K562 (cell line): ENCODE results near the gene PCSK2. TPM values are rescaled to one million over a fixed set of nuclear protein-coding genes. Genes with fewer than 3 reads are reported as not detected.
A peak's percentile ranks its signal among the peaks of the same experiment; 100 is the strongest.

Source experiments
- ATAC-seq: fragments of 200-7000 bp; cut with Tn5 transposase; 3 replicates; pipeline ENCODE4 v1.9.1; 2020; ENCODE audit warnings: moderate library complexity
- BruUV-seq: library from RNA; stranded (reverse); fragments of 400-500 nt; replicated peaks from 2 replicates; lab custom pipeline; 2021; lab: Mats Ljungman, UMichigan
- CTCF ChIA-PET: fragments of 300-600 bp; formaldehyde crosslinking; extraction: SDS; loops from one replicate; lab custom pipeline; 2021; ENCODE audit warnings: low intra/inter-chr PET ratio; lab: Yijun Ruan, JAX
- POLR2A ChIA-PET: fragments of 300-600, 350-650 bp; sonication (Branson Sonifier 250); formaldehyde crosslinking; extraction: SDS; loops from one replicate; lab custom pipeline; 2021; ENCODE audit warnings: antibody characterized with exemption, inconsistent platforms; lab: Yijun Ruan, JAX
- DNase-seq, 4 experiments: peaks; one replicate each; pipeline versions ENCODE4 v3.0.0 to v3.0.0-alpha.2; 2011 to 2018; ENCODE audit warnings: low spot score in 3 of 4, mixed read lengths in 3 of 4; ENCODE audit errors: extremely low read depth in 1 of 4
- FAIRE-seq: peaks from 2 replicates; lab custom pipeline; 2011; peaks lifted over from hg19 to GRCh38; lab: Jason Lieb, UNC
- H2AFZ ChIP-seq: 2 replicates; pipeline ENCODE4 v1.6.0; 2011; ENCODE audit warnings: low read depth, low read length, control low read depth, inconsistent platforms
- H3K27ac ChIP-seq: fragments of 200-600 bp; 3 replicates; pipeline ENCODE4 v1.8.0; 2011; ENCODE audit warnings: low read depth, mild to moderate bottlenecking, control low read depth, inconsistent platforms, low read length, moderate library complexity, mixed read lengths; ENCODE audit errors: extremely low read depth
- H3K27me3 ChIP-seq, 2 experiments: fragments of 300-600 bp in 1 of 2; 2 replicates in 1 of 2; 3 replicates in 1 of 2; pipeline versions ENCODE4 v1.6.0 to v1.8.0; 2011; ENCODE audit warnings: inconsistent platforms in 2 of 2, low read length in 2 of 2, mild to moderate bottlenecking in 1 of 2, mixed read lengths in 1 of 2, moderate library complexity in 1 of 2; ENCODE audit not compliant: control insufficient read depth in 2 of 2, insufficient read depth in 2 of 2
- H3K36me3 ChIP-seq: fragments of 300-600 bp; 3 replicates; pipeline ENCODE4 v1.8.0; 2011; ENCODE audit warnings: mild to moderate bottlenecking, low read length, inconsistent platforms; ENCODE audit not compliant: control insufficient read depth, insufficient read depth
- H3K4me1 ChIP-seq, 2 experiments: fragments of 200-600 bp in 1 of 2; replicated peaks in 1 of 2; 2 replicates in 1 of 2; 3 replicates in 1 of 2; pipeline versions ENCODE4 v1.5.1 to v1.8.0; 2011; ENCODE audit warnings: inconsistent platforms in 2 of 2, low read length in 2 of 2, mild to moderate bottlenecking in 1 of 2, mixed read lengths in 1 of 2, moderate library complexity in 1 of 2; ENCODE audit not compliant: control insufficient read depth in 2 of 2, insufficient read depth in 2 of 2
- H3K4me2 ChIP-seq: 2 replicates; pipeline ENCODE4 v1.6.1; 2011; ENCODE audit warnings: low read length, control low read depth, inconsistent platforms, mixed read lengths; ENCODE audit not compliant: insufficient read depth
- H3K4me3 ChIP-seq: fragments of 200-600 bp; sonication (generic), shearing (Covaris generic); 2 replicates; pipeline ENCODE4 v1.5.1; 2016; ENCODE audit warnings: control low read depth, inconsistent platforms
- H3K79me2 ChIP-seq: fragments of 200-600 bp; 3 replicates; pipeline ENCODE4 v1.8.0; 2011; ENCODE audit warnings: low read length, inconsistent platforms; ENCODE audit not compliant: control insufficient read depth, insufficient read depth
- H3K9ac ChIP-seq, 2 experiments: 2 replicates each; pipeline versions ENCODE4 v1.6.0 to v1.6.1; 2011; ENCODE audit warnings: low read depth in 2 of 2, low read length in 2 of 2, control low read depth in 1 of 2, inconsistent platforms in 1 of 2, mild to moderate bottlenecking in 1 of 2, mixed read lengths in 1 of 2; ENCODE audit not compliant: insufficient read depth in 1 of 2
- H3K9me1 ChIP-seq: one replicate; pipeline ENCODE4 v1.6.0; 2011; ENCODE audit warnings: inconsistent platforms, mild to moderate bottlenecking, low read length, moderate library complexity; ENCODE audit not compliant: control insufficient read depth, insufficient read depth
- H3K9me3 ChIP-seq: replicated peaks from 2 replicates; pipeline ENCODE4 v1.5.1; 2011; ENCODE audit warnings: low read depth, low read length, inconsistent platforms; ENCODE audit not compliant: control insufficient read depth, insufficient read depth
- H4K20me1 ChIP-seq: replicated peaks from 2 replicates; pipeline ENCODE4 v1.6.1; 2011; ENCODE audit warnings: low read length, inconsistent platforms, mixed read lengths; ENCODE audit not compliant: control insufficient read depth, insufficient read depth
- CTCF ChIP-seq, 3 experiments: IDR thresholded peaks in 2 of 3; conservative IDR thresholded peaks in 1 of 3; 2 replicates each; pipeline ENCODE4 v1.5.1; 2011 to 2012; ENCODE audit warnings: low read length in 3 of 3, mild to moderate bottlenecking in 3 of 3, control low read depth in 2 of 3, improper control_type of control experiment in 1 of 3, inconsistent platforms in 1 of 3, low read depth in 1 of 3, mixed read lengths in 1 of 3, moderate library complexity in 1 of 3; ENCODE audit not compliant: insufficient read depth in 2 of 3
- EZH2 ChIP-seq: IDR thresholded peaks from 2 replicates; pipeline ENCODE4 v1.6.1; 2012; ENCODE audit warnings: low read depth, mild to moderate bottlenecking, inconsistent platforms, low read length, borderline replicate concordance
- MAZ ChIP-seq, 2 experiments: fragments of 450-650 bp in 1 of 2; sonication (generic) in 1 of 2; formaldehyde crosslinking; IDR thresholded peaks in 1 of 2; conservative IDR thresholded peaks in 1 of 2; 2 replicates each; pipeline versions ENCODE4 v1.4.0 to v1.5.0; 2020; ENCODE audit warnings: mild to moderate bottlenecking in 1 of 2, missing genetic modification reagents in 1 of 2
- NFATC3 ChIP-seq: fragments of 450-650 bp; IDR thresholded peaks from 2 replicates; pipeline ENCODE4 v1.6.1; 2017; ENCODE audit warnings: mild to moderate bottlenecking
- REST ChIP-seq, 2 experiments: fragments of 450-650 bp; formaldehyde crosslinking in 1 of 2; IDR thresholded peaks; 2 replicates each; pipeline versions ENCODE4 v1.4.0 to v1.6.1; 2014 to 2020; ENCODE audit warnings: mild to moderate bottlenecking in 2 of 2, borderline replicate concordance in 1 of 2, low read depth in 1 of 2
- RHOXF2B ChIP-seq: fragments of 250-450 bp; sonication (Bioruptor Pico); conservative IDR thresholded peaks from 2 replicates; pipeline ENCODE4 v1.5.1; 2021
- TAF15 ChIP-seq: fragments of 200-400 bp; formaldehyde crosslinking; IDR thresholded peaks from 2 replicates; pipeline ENCODE4 v1.6.1; 2017; ENCODE audit warnings: mild to moderate bottlenecking, low read depth, low read length, moderate library complexity
- ZNF224 ChIP-seq: sonication (generic); formaldehyde crosslinking; IDR thresholded peaks from 2 replicates; pipeline ENCODE4 v1.8.0; 2022; ENCODE audit warnings: mild to moderate bottlenecking, missing genetic modification reagents
- ZNF444 ChIP-seq: fragments of 250-450 bp; sonication (Bioruptor Pico); IDR thresholded peaks from 2 replicates; pipeline ENCODE4 v1.4.0; 2020; ENCODE audit warnings: mild to moderate bottlenecking, moderate library complexity
- WGBS: fragments of 100-300 bp; shearing (Covaris generic); methylation state at CpG from one replicate; pipeline ENCODE4 v1.1.6; 2016; ENCODE audit warnings: low coverage, mixed read lengths; ENCODE audit not compliant: insufficient coverage; ENCODE audit errors: missing lambda C conversion rate; 5-methylcytosine and 5-hydroxymethylcytosine counted together
- in situ Hi-C: fragments of 300-500 bp; cut with MboI; formaldehyde crosslinking; loops from 4 replicates; pipeline ENCODE4 v1.15.0; 2018; ENCODE audit warnings: inconsistent platforms, mixed read lengths
- intact Hi-C: fragments of 100-400 bp; cut with micrococcal nuclease; formaldehyde crosslinking; loops from 2 replicates; pipeline ENCODE4 v1.14.2; 2022
- polyA plus RNA-seq, 8 experiments: library from polyadenylated mRNA; depleted of rRNA in 4 of 8; stranded (reverse) in 5 of 8; unstranded in 3 of 8; fragments of >200 nt; fragmentation: Nextera tagmentation in 2 of 8; fragmentation: Illumina TruSeq in 1 of 8; extraction: Ambion mirVana in 2 of 8; extraction: Trizol in 1 of 8; gene quantifications; 2 replicates each; pipeline versions ENCODE4 v1.2.1 to v1.2.3, GENCODE V29; 2011 to 2014; ENCODE audit warnings: inconsistent platforms in 1 of 8, missing spikeins in 1 of 8
- total RNA-seq, 7 experiments: library from RNA; depleted of rRNA in 6 of 7; stranded (reverse); fragments of >200 nt in 6 of 7; fragmentation: Illumina TruSeq in 2 of 7; extraction: Trizol in 2 of 7; gene quantifications; 2 replicates each; pipeline versions ENCODE4 v1.2.1 to v1.2.3, GENCODE V29; 2011 to 2021; ENCODE audit warnings: low replicate concordance in 1 of 7

PCSK2 gene
- total and polyA plus RNA-seq, 9 of the 15 experiments (the other 6 are each of a cell fraction or from before 2014, with no cell fraction given), result 0.04 to 0.07 (median 0.05) TPM; not detected in 6

- POLR2A ChIA-PET, result no interaction called here
- H3K9me1 ChIP-seq, result no peaks in the 10 kb centered on the region
- TF ChIP-seq EZH2 (no peak), REST (IDR thresholded peaks at IDR 0.05; ENCODE audit: borderline replicate concordance) (0 out of 2 replicates have a peak, but pooled peaks have one; percentile 11), REST (CRISPR knock-in tag; IDR thresholded peaks at IDR 0.05; ENCODE audit: low read depth) (no peak), ZNF224 (CRISPR knock-in tag) (no peak), TAF15 (no peak), ZNF444 (CRISPR knock-in tag) (no peak), RHOXF2B (CRISPR knock-in tag) (no peak), NFATC3 (no peak), CTCF (IDR thresholded peaks at IDR 0.05 in 2 of 3, conservative IDR thresholded peaks at IDR 0.05 in 1 of 3; ENCODE audit: insufficient read depth in 2 of 3, low read depth in 1 of 3, low read length in 3 of 3) (no peak), MAZ (CRISPR knock-in tag; conservative IDR thresholded peaks at IDR 0.05 in 1 of 2, IDR thresholded peaks at IDR 0.05 in 1 of 2) (no peak)
- TF ChIP-seq, all 486 proteins: peak for 1
- peaks cover 0 to 11% of the 10 kb centered on the region in 2 experiments; a peak in 2 of 5 replicates for H3K27me3 ChIP-seq
- H3K4me2 ChIP-seq, result no peak overlapping the region
- CTCF ChIA-PET, result no interaction called here
- peaks cover 0 to 5% of the 10 kb centered on the region in 2 experiments; a peak in 2 of 5 replicates for H3K4me1 ChIP-seq
- WGBS, result 0% methylated on average over 11 of the region's 35 CpGs
- no TSS peak for BruUV-seq
- ATAC-seq (no peak), DNase-seq (no peak), FAIRE-seq (no peak)
- H3K9ac ChIP-seq, result no peak overlapping the region
- intact Hi-C loops, result loop anchor here (10.0 kb wide), 1 partner anchor 207 kb away; no protein-coding TSS in a partner anchor
- H4K20me1 ChIP-seq, result no peaks in the 10 kb centered on the region
- H3K27ac ChIP-seq, result no peak overlapping the region
- no peaks in the 10 kb centered on the region for H3K9me3 ChIP-seq
- H2AFZ ChIP-seq, result no peak overlapping the region
- no peaks in the 10 kb centered on the region for H3K79me2 ChIP-seq
- no peak overlapping the region for H3K4me3 ChIP-seq
- in situ Hi-C loops, result no loop called here
- no peaks in the 10 kb centered on the region for H3K36me3 ChIP-seq
Observed at GRCh38 chr20:17227669-17228623, 1.1 kb downstream of the PCSK2 start.
